Bronchial epithelial cell (primary cell): Measurements from ENCODE around the gene LRIT2. TPM values are rescaled to one million over a fixed set of nuclear protein-coding genes. Genes with fewer than 3 reads are reported as not detected.

Experiments
- DNase-seq: peaks from one replicate; pipeline ENCODE4 v3.0.0-alpha.2; 2010; ENCODE audit warnings: low read depth
- FAIRE-seq: peaks from 2 replicates; lab custom pipeline; 2011; peaks lifted over from hg19 to GRCh38; lab: Jason Lieb, UNC
- H3K27me3 ChIP-seq: 2 replicates; pipeline ENCODE4 v1.5.1; 2011; ENCODE audit warnings: low read length; ENCODE audit not compliant: control insufficient read depth, insufficient read depth
- H3K36me3 ChIP-seq: 2 replicates; pipeline ENCODE4 v1.5.1; 2011; ENCODE audit warnings: low read length; ENCODE audit not compliant: control insufficient read depth, insufficient read depth
- H3K4me3 ChIP-seq: 2 replicates; pipeline ENCODE4 v1.5.1; 2011; ENCODE audit warnings: mild to moderate bottlenecking, low read depth, low read length, control low read depth
- CTCF ChIP-seq: IDR thresholded peaks from 2 replicates; pipeline ENCODE4 v1.5.1; 2011; ENCODE audit warnings: mild to moderate bottlenecking, moderate library complexity, low read length, control low read depth, inconsistent platforms; ENCODE audit not compliant: insufficient read depth, severe bottlenecking
- total RNA-seq: library from RNA; depleted of rRNA; stranded (reverse); fragments of >200 nt; gene quantifications from 2 replicates; pipeline ENCODE4 v1.2.1, GENCODE V29; 2014

The LRIT2 gene
- total RNA-seq, 1 donor from 2014 or later: not detected

- no peak for TF ChIP-seq CTCF
- FAIRE-seq: no peak
- no peaks in the 10 kb centered on the region for H3K36me3 ChIP-seq
- peak; percentile 4 for DNase-seq
- peak overlapping the region; percentile 44 for H3K4me3 ChIP-seq
- peaks cover 1% of the 10 kb centered on the region for H3K27me3 ChIP-seq
These were observed 31.4 kb downstream of the LRIT2 start for GRCh38 chr10:84193846-84194423.

GRCh38 chr10:84193327-84193726, 32.0 kb downstream of the LRIT2 start:
- FAIRE-seq (peak; percentile 28), DNase-seq (no peak)
- Histone ChIP-seq H3K4me3 (no peak overlapping the region), H3K27me3 (peaks cover 1% of the 10 kb centered on the region), H3K36me3 (no peaks in the 10 kb centered on the region)
- TF ChIP-seq CTCF: no peak

GRCh38 chr10:84191106-84191505, 34.2 kb downstream of the LRIT2 start:
- H3K36me3 ChIP-seq: no peaks in the 10 kb centered on the region
- no peak overlapping the region for H3K4me3 ChIP-seq
- no peak for TF ChIP-seq CTCF
- FAIRE-seq (no peak), DNase-seq (no peak)
- H3K27me3 ChIP-seq: peaks cover 1% of the 10 kb centered on the region

- Histone ChIP-seq H3K27me3 (peaks cover 1% of the 10 kb centered on the region), H3K4me3 (no peak overlapping the region), H3K36me3 (no peaks in the 10 kb centered on the region)
- no peak for TF ChIP-seq CTCF
- no peak for DNase-seq
- FAIRE-seq: no peak
These were observed 34.7 kb downstream of the LRIT2 start for GRCh38 chr10:84190621-84191020.

- no peak for TF ChIP-seq CTCF
- FAIRE-seq: no peak
- no peak for DNase-seq
- H3K36me3 ChIP-seq: no peaks in the 10 kb centered on the region
- no peaks in the 10 kb centered on the region for H3K27me3 ChIP-seq
- H3K4me3 ChIP-seq: no peak overlapping the region
These were observed 36.5 kb downstream of the LRIT2 start for GRCh38 chr10:84188815-84189214.
